HCEC 1CT (cell line): ENCODE data around the gene URB2.

ENCODE experiments used
- DNase-seq: peaks from one replicate; pipeline ENCODE4 v3.0.0-alpha.2; 2017

The URB2 gene

GRCh38 chr1:229650045-229650444 lies 24.0 kb downstream of the URB2 start:
- DNase-seq, result no peak

GRCh38 chr1:229651546-229651945 lies 25.5 kb downstream of the URB2 start:
- no peak for DNase-seq

GRCh38 chr1:229653420-229653819 lies 27.4 kb downstream of the URB2 start:
- no peak for DNase-seq

GRCh38 chr1:229655781-229656180 lies 29.7 kb downstream of the URB2 start:
- DNase-seq, result no peak

- no peak for DNase-seq
Measured at GRCh38 chr1:229657993-229658755, 32.1 kb downstream of the URB2 start.

GRCh38 chr1:229661022-229661877 lies 35.2 kb downstream of the URB2 start:
- peak; percentile 58 for DNase-seq

- no peak for DNase-seq
Measured at GRCh38 chr1:229661897-229662296, 35.9 kb downstream of the URB2 start.

GRCh38 chr1:229664133-229664689 lies 38.2 kb downstream of the URB2 start:
- DNase-seq, result peak; percentile 20

- no peak for DNase-seq
Measured at GRCh38 chr1:229665912-229666558, 40.0 kb downstream of the URB2 start.

- no peak for DNase-seq
Measured at GRCh38 chr1:229666585-229666984, 40.5 kb downstream of the URB2 start.

- DNase-seq, result no peak
Measured at GRCh38 chr1:229669333-229669732, 43.3 kb downstream of the URB2 start.

GRCh38 chr1:229671310-229671709 lies 45.3 kb downstream of the URB2 start:
- no peak for DNase-seq

GRCh38 chr1:229672246-229672645 lies 46.2 kb downstream of the URB2 start:
- DNase-seq, result no peak

- no peak for DNase-seq
Measured at GRCh38 chr1:229674042-229674441, 48.0 kb downstream of the URB2 start.

GRCh38 chr1:229675396-229675795 lies 49.3 kb downstream of the URB2 start:
- no peak for DNase-seq

- DNase-seq, result no peak
Measured at GRCh38 chr1:229685149-229685548, 59.1 kb downstream of the URB2 start.

- no peak for DNase-seq
Measured at GRCh38 chr1:229689273-229689672, 63.2 kb downstream of the URB2 start.

- DNase-seq, result no peak
Measured at GRCh38 chr1:229689904-229690303, 63.9 kb downstream of the URB2 start.

GRCh38 chr1:229690662-229691061 lies 64.6 kb downstream of the URB2 start:
- DNase-seq, result no peak

- no peak for DNase-seq
Measured at GRCh38 chr1:229691362-229691761, 65.3 kb downstream of the URB2 start.

GRCh38 chr1:229693129-229693900 lies 67.3 kb downstream of the URB2 start:
- no peak for DNase-seq

GRCh38 chr1:229694053-229694693 lies 68.1 kb downstream of the URB2 start:
- peak; percentile 64 for DNase-seq
